Activated T-helper 1 cell treated with anti-CD3 and anti-CD28 coated beads, Interleukin-2, amount 50 U/mL, for 16 hours (primary cell): ENCODE results near the gene SP8.

Source experiments
- DNase-seq, 2 donors: peaks; one replicate each; pipeline ENCODE4 v3.0.0-alpha.2; 2020; ENCODE audit warnings: low read depth in 1 of 2, low spot score in 1 of 2

The SP8 gene

GRCh38 chr7:20795361-20795760 lies 8.7 kb upstream of the SP8 start:
- DNase-seq = no peak

- no peak for DNase-seq
These were observed 8.0 kb upstream of the SP8 start for GRCh38 chr7:20794676-20795075.

GRCh38 chr7:20793694-20794394 lies 7.2 kb upstream of the SP8 start:
- no peak for DNase-seq

DNA sequence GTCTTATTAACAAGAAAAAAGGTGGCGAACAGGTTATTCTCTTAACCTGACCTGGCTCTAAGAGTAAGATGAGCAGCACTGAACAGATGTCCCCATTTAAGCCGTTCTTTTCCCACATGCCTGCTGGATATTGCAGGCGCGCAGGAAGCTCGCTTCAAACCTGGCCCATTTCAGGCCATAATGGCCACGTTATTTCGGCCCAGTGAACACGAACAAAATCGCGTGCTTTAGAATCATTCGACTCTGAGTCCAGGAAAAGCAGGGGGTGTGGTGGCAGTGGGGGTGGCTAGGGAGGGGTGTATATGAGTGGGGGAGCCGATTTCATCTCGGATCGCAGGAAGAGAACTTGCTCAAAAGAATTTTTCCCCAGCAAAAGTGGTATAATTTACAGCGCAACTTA lies 6.6 kb upstream of the SP8 start:
- DNase-seq = no peak

GRCh38 chr7:20791538-20792434 lies 5.1 kb upstream of the SP8 start:
- DNase-seq = no peak

DNA sequence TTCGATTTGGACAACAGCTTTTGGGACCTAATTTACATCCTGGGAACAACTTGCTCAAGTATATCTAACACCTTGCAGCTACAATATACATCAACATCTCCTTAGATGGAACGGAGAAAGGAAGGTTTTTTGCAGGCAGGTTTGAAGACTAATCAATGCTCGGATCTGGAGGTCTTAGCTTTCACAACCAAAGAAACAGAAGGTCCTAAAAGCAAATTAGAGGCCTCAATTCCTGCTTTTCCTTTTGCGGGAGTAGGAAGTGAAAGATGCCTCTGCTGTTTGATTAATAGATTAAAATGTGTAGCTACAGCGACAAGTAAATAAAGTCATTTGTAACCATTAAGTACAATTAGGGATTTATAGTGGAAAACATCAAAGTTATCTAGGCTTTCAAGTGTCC lies 3.7 kb upstream of the SP8 start:
- DNase-seq = no peak

GRCh38 chr7:20788420-20788990 lies 1.8 kb upstream of the SP8 start:
- DNase-seq = no peak

GRCh38 chr7:20787660-20788419 lies 1.2 kb upstream of the SP8 start:
- no peak for DNase-seq

GRCh38 chr7:20786421-20786778 lies 286 bp downstream of the SP8 start:
- DNase-seq = no peak

GRCh38 chr7:20786049-20786412 lies 655 bp downstream of the SP8 start:
- DNase-seq = no peak

GRCh38 chr7:20785157-20786048 lies 1.3 kb downstream of the SP8 start:
- no peak for DNase-seq

- no peak for DNase-seq
These were observed 2.1 kb downstream of the SP8 start for GRCh38 chr7:20784388-20785156.

DNA sequence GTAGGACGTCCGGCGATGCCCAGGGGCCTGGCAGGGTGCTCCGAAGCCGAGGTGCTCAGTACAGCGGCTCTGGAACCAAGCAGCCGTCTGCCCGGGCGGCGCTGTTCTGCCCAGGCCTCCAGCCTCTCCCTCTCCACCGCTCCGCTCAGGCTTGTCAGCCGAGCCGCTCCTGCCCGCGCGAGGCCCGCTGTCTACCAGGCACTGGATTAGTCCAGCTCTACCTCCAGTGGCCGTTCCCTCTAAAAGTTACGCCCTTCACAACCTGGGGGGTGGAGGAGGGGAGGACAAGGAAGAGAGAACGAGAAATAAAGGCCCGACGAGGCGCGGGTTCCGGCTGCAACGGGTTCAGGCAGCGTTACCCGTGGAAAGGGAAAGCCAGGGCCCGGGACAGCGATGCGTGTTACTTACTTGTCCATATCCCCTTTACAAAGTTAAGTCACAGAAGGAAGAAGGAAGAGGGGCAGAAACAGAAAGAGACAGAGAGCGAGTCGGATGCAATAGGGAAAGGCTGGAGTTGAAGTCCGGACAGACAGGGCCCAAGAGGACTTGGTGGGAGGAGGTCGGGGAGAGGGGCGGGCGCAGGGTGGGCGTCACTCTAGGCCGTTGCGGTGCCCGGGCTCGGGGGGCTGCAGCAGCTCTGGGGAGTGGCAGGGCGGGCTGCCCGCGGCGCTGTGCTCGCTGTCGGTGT lies 2.8 kb downstream of the SP8 start:
- no peak for DNase-seq

- DNase-seq = no peak
These were observed 3.5 kb downstream of the SP8 start for GRCh38 chr7:20783125-20783699.

DNA sequence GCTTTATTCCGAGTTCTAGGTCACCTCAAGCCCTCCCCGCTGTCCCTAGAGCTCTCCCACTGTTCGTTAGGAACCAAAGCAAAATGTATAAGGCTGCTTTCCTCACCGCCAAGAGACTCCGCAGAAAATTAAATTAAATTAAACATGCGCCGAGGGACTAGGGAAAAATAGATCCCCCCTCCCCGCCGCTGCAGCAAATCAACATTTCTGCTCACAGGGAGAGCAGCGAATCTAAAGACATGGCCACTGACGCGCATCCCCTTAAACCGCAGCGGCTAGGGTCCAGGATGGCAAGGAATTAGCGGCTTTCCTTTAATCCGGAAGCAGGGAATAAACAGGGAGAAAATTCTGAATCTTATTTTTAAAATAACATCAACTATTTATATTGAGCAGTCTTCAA lies 7.6 kb downstream of the SP8 start:
- no peak for DNase-seq

DNA sequence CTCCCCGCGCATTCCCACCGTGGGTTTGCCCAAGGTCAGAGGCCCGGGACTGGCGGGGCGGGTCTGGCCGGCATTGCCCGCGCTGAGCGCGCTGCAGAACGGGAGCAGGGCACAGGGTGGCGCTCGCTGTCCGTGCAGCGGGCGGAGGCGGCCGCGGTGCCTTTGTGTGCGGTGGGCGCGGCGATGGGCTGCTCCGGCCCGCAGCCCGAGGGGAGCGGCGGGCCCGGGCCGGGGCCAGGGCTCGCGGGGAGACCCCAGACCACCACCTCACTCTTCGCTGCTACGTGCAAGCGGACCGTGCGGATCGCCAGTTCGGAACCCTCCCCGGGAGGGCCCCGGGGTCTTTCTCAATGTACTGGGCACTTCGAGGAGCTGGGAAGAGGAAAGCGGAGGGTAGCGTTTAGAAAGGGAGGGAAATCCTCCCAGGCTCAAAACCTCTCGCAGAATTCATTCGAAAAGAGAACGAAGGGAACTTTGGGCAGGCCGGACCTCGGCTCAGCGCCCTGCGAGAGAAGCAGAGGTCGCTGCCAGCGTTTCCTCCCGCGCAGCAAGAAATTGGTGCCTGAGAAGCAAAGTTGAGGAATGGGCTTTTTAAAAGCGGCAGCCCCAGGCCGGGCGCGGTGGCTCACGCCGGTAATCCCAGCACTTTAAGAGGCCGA lies 8.5 kb downstream of the SP8 start:
- DNase-seq = no peak

DNA sequence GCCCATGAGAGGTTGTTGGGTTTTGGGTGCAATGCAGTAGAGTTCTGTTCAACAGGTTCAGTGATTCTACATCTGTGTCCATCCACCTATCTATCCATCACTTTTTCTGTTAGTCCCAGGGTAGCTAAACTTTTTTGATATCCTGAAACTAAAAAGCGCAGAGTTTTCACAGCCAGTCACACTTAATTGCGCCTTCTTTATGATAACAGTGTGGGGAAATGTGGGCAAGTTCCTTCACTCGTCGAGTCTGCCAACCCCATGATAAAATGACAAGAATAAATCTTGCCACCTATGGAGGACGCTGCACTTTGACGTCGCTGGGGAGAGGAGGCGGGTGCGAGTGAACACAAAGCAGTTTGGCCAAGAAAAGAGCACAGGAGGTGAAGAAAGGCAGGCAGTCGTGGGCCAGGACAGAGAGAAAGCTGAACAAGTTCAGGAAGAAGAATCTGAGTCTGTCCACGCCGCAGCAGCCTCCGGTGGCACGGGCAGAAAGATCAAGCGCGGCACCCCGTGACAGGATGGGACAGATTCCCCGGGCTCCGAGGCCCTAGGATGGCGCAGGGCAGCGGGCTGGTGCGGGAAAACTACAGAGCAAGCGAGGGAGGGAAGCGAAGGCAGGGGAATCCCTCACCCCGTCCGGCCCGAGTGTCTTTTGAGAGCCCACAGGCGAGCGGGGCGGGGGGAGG lies 9.2 kb downstream of the SP8 start:
- no peak for DNase-seq

GRCh38 chr7:20776942-20777341 lies 9.7 kb downstream of the SP8 start:
- DNase-seq = no peak
